Transverse colon (tissue), 4 donors: ENCODE measurements around the gene GABARAPL1. TPM values are rescaled to one million over a fixed set of nuclear protein-coding genes. Genes with fewer than 3 reads are reported as not detected.
"Not testable (repeated sequence)": the region's sequence is repeated elsewhere in the genome, so short reads cannot be mapped to it uniquely, and the experiment has no call there.

Experiments used
- DNase-seq: peaks from one replicate; pipeline ENCODE4 v3.0.0-alpha.2; 2019
- H3K27ac ChIP-seq, 4 donors: fragments of 200-600 bp; sonication (generic); 2 replicates each; pipeline ENCODE4 v1.5.1; 2016 to 2018; ENCODE audit warnings: inconsistent platforms in 4 of 4
- H3K27me3 ChIP-seq: fragments of 200-600 bp; sonication (generic); 2 replicates; pipeline ENCODE4 v1.5.1; 2017; ENCODE audit warnings: inconsistent platforms
- H3K36me3 ChIP-seq, 4 donors: fragments of 200-600 bp; sonication (generic); 2 replicates each; pipeline ENCODE4 v1.5.1; 2017 to 2019; ENCODE audit warnings: inconsistent platforms in 4 of 4
- H3K4me1 ChIP-seq, 4 donors: fragments of 200-600 bp; sonication (generic); 2 replicates each; pipeline ENCODE4 v1.5.1; 2017 to 2020; ENCODE audit warnings: inconsistent platforms in 4 of 4
- H3K4me3 ChIP-seq, 4 donors: fragments of 200-600 bp; sonication (generic); 1 replicate in 1 of 4; 2 replicates in 3 of 4; pipeline versions ENCODE4 v1.5.1 to v1.6.1; 2017 to 2019; ENCODE audit warnings: inconsistent platforms in 4 of 4
- H3K9me3 ChIP-seq, 2 donors: fragments of 200-600 bp; sonication (generic); 2 replicates each; pipeline ENCODE4 v1.5.1; 2017 to 2019; ENCODE audit warnings: inconsistent platforms in 2 of 2
- CTCF ChIP-seq, 5 experiments: fragments of 200-600 bp in 3 of 5; fragments of 450-650 bp in 2 of 5; sonication (generic) in 3 of 5; IDR thresholded peaks; 1 replicate in 2 of 5; 2 replicates in 3 of 5; pipeline ENCODE4 v1.5.1; 2016 to 2017; ENCODE audit warnings: antibody characterized with exemption in 5 of 5, inconsistent platforms in 3 of 5, mild to moderate bottlenecking in 2 of 5, moderate library complexity in 1 of 5
- EP300 ChIP-seq: sonication (generic); formaldehyde crosslinking; IDR thresholded peaks from one replicate; pipeline ENCODE4 v1.6.1; 2017; ENCODE audit warnings: antibody characterized with exemption, low read depth
- POLR2A ChIP-seq: fragments of 450-650 bp; IDR thresholded peaks from one replicate; pipeline ENCODE4 v1.6.1; 2016; ENCODE audit warnings: antibody characterized with exemption, mild to moderate bottlenecking, moderate library complexity
- POLR2AphosphoS5 ChIP-seq, 3 donors: sonication (generic); formaldehyde crosslinking; IDR thresholded peaks; one replicate each; pipeline ENCODE4 v1.6.1; 2016; ENCODE audit warnings: antibody characterized with exemption in 3 of 3
- WGBS, 2 donors: methylation state at CpG; one replicate each; pipeline ENCODE4 v1.1.5; 2018; ENCODE audit warnings: low coverage in 1 of 2; 5-methylcytosine and 5-hydroxymethylcytosine counted together
- in situ Hi-C, 4 donors: fragments of 200-750 bp; cut with MboI; loops; one replicate each; pipeline versions ENCODE4 v1.15.0 to v1.15.1; 2017; ENCODE audit warnings: low sequenced_read_pairs in 3 of 4, low pct_ligation_motif_present in 1 of 4, low pct_unique_long_range_greater_than_20kb in 1 of 4
- intact Hi-C: fragments of 100-400 bp; cut with DNase I; formaldehyde crosslinking; loops from one replicate; pipeline ENCODE4 v1.15.1; 2023; ENCODE audit warnings: low total_unique reads
- total RNA-seq, 4 donors: library from RNA; depleted of rRNA; stranded (reverse); fragments of >200 nt; gene quantifications; one replicate each; pipeline ENCODE4 v1.1.0, GENCODE V29; 2016

The GABARAPL1 gene
- total RNA-seq, 4 donors from 2014 or later, result 33.6 to 65.3 (median 59.5) TPM

GRCh38 chr12:10213168-10214135, 775 bp downstream of the GABARAPL1 start:
- in situ Hi-C loops (no loop called here), intact Hi-C loops (no loop called here)
- peak overlapping the region; percentile 63 to 84 (median 70) for H3K4me3 ChIP-seq
- peak overlapping the region; percentile 97 to 98 (median 98) for H3K27ac ChIP-seq
- no peaks in the 10 kb centered on the region for H3K27me3 ChIP-seq
- TF ChIP-seq EP300 (no peak), POLR2A (peak; percentile 65), CTCF (IDR thresholded peaks at IDR 0.05) (no peak), POLR2AphosphoS5 (IDR thresholded peaks at IDR 0.05) (peak; percentile 34 to 69 (median 59))
- 2 to 4% methylated on average over 11 to 45 of the region's 47 CpGs for WGBS, 2 donors
- DNase-seq, result peak; percentile 75
- peaks cover 0 to 27% (median 19%) of the 10 kb centered on the region in 4 donors for H3K4me1 ChIP-seq
- H3K36me3 ChIP-seq, result peaks cover 0 to 1% (median 0%) of the 10 kb centered on the region in 4 donors
- H3K9me3 ChIP-seq, result no peaks in the 10 kb centered on the region

GRCh38 chr12:10214136-10214894, 1.6 kb downstream of the GABARAPL1 start:
- 11 to 15% methylated on average over 10 of the region's 10 CpGs for WGBS, 2 donors
- peak overlapping the region; percentile 63 to 84 (median 70) for H3K4me3 ChIP-seq
- H3K27me3 ChIP-seq, result no peaks in the 10 kb centered on the region
- TF ChIP-seq CTCF (IDR thresholded peaks at IDR 0.05) (no peak), EP300 (no peak), POLR2AphosphoS5 (IDR thresholded peaks at IDR 0.05) (no peak), POLR2A (no peak)
- peak overlapping the region; percentile 97 to 98 (median 98) for H3K27ac ChIP-seq
- intact Hi-C loops (no loop called here), in situ Hi-C loops (no loop called here)
- DNase-seq, result no peak
- peaks cover 0 to 27% (median 19%) of the 10 kb centered on the region in 4 donors for H3K4me1 ChIP-seq
- H3K36me3 ChIP-seq, result peaks cover 0 to 10% (median 0%) of the 10 kb centered on the region in 4 donors
- no peaks in the 10 kb centered on the region for H3K9me3 ChIP-seq

- no peak for DNase-seq
- H3K27ac ChIP-seq, result peak overlapping the region; percentile 97 to 98 (median 98)
- WGBS, 2 donors, result 52 to 67% methylated on average over 3 of the region's 3 CpGs
- no peaks in the 10 kb centered on the region for H3K9me3 ChIP-seq
- in situ Hi-C loops, result no loop called here
- TF ChIP-seq POLR2A (no peak), EP300 (no peak), POLR2AphosphoS5 (IDR thresholded peaks at IDR 0.05) (no peak), CTCF (IDR thresholded peaks at IDR 0.05) (no peak)
- intact Hi-C loops, result no loop called here
- H3K4me1 ChIP-seq, result peaks cover 0 to 27% (median 19%) of the 10 kb centered on the region in 4 donors
- H3K36me3 ChIP-seq, result peaks cover 0 to 15% (median 2%) of the 10 kb centered on the region in 4 donors
- no peaks in the 10 kb centered on the region for H3K27me3 ChIP-seq
- H3K4me3 ChIP-seq, result peak overlapping the region in 3 of 4 donors; percentile 66 to 84 (median 73)
Observed at GRCh38 chr12:10214895-10215267, 2.2 kb downstream of the GABARAPL1 start.

GRCh38 chr12:10215436-10215835, 2.8 kb downstream of the GABARAPL1 start:
- in situ Hi-C loops, result no loop called here
- peaks cover 0 to 20% (median 5%) of the 10 kb centered on the region in 4 donors for H3K36me3 ChIP-seq
- no peaks in the 10 kb centered on the region for H3K9me3 ChIP-seq
- peak overlapping the region in 3 of 4 donors; percentile 97 to 98 (median 97) for H3K27ac ChIP-seq
- H3K27me3 ChIP-seq, result no peaks in the 10 kb centered on the region
- DNase-seq, result no peak
- WGBS, 2 donors, result 51 to 54% methylated on average over 2 of the region's 2 CpGs
- intact Hi-C loops, result no loop called here
- H3K4me1 ChIP-seq, result peaks cover 0 to 29% (median 20%) of the 10 kb centered on the region in 4 donors
- peak overlapping the region in 1 of 4 donors; percentile 84 for H3K4me3 ChIP-seq
- no peak for TF ChIP-seq POLR2AphosphoS5 (IDR thresholded peaks at IDR 0.05)
- TF ChIP-seq POLR2A, result no peak
- no peak for TF ChIP-seq CTCF (IDR thresholded peaks at IDR 0.05)
- TF ChIP-seq EP300, result no peak

- DNase-seq, H3K4me3 ChIP-seq, H3K9me3 ChIP-seq, H3K27me3 ChIP-seq, H3K27ac ChIP-seq, in situ Hi-C loops, intact Hi-C loops: not testable (repeated sequence)
- peaks cover 0 to 20% (median 8%) of the 10 kb centered on the region in 4 donors for H3K36me3 ChIP-seq
- 69 to 82% methylated on average over 9 to 13 of the region's 13 CpGs for WGBS, 2 donors
- peaks cover 0 to 29% (median 20%) of the 10 kb centered on the region in 4 donors for H3K4me1 ChIP-seq
Observed at GRCh38 chr12:10215946-10216345, 3.3 kb downstream of the GABARAPL1 start.
